Large intestine (tissue), 3 donors: ENCODE results near the gene CCHCR1. TPM values are rescaled to one million over a fixed set of nuclear protein-coding genes. Genes with fewer than 3 reads are reported as not detected.
"Not testable (repeated sequence)": the region's sequence is repeated elsewhere in the genome, so short reads cannot be mapped to it uniquely, and the experiment has no call there.

Source experiments
- DNase-seq, 2 donors: peaks; one replicate each; pipeline versions ENCODE4 v3.0.0 to v3.0.0-alpha.2; 2013
- H3K27ac ChIP-seq: one replicate; pipeline ENCODE4 v1.5.1; 2013; ENCODE audit warnings: low read length
- H3K27me3 ChIP-seq: 2 replicates; pipeline ENCODE4 v1.6.1; 2013; ENCODE audit warnings: low read length; ENCODE audit not compliant: control insufficient read depth, insufficient read depth
- H3K36me3 ChIP-seq: 2 replicates; pipeline ENCODE4 v1.6.1; 2013; ENCODE audit warnings: low read length; ENCODE audit not compliant: control insufficient read depth, insufficient read depth
- H3K4me1 ChIP-seq: one replicate; pipeline ENCODE4 v1.6.1; 2013; ENCODE audit warnings: low read length; ENCODE audit not compliant: control insufficient read depth, insufficient read depth
- H3K4me3 ChIP-seq: one replicate; pipeline ENCODE4 v1.5.1; 2013; ENCODE audit warnings: low read length
- H3K9me3 ChIP-seq: one replicate; pipeline ENCODE4 v1.6.1; 2013; ENCODE audit warnings: mild to moderate bottlenecking, low read depth, low read length, moderate library complexity; ENCODE audit not compliant: control insufficient read depth
- WGBS: methylation state at CpG from one replicate; pipeline ENCODE4 v1.1.5; 2013; ENCODE audit warnings: low lambda C conversion rate; ENCODE audit not compliant: insufficient coverage; 5-methylcytosine and 5-hydroxymethylcytosine counted together
- polyA plus RNA-seq: library from polyadenylated mRNA; unstranded; fragments of 120-200 nt; gene quantifications from one replicate; pipeline ENCODE4 v1.2.1, GENCODE V29; 2013

The CCHCR1 gene
- polyA plus RNA-seq, 1 donor = 17.4 TPM

- not testable (repeated sequence) for H3K27me3 ChIP-seq, H3K36me3 ChIP-seq, H3K9me3 ChIP-seq, DNase-seq, H3K4me1 ChIP-seq, H3K27ac ChIP-seq, H3K4me3 ChIP-seq
- WGBS = no CpG with 5 or more reads among the region's 41 CpGs
Observed at GRCh38 chr6:31195308-31195979, 37.8 kb upstream of the CCHCR1 start.

- whole genome bisulfite sequencing = no CpG with 5 or more reads among the region's 6 CpGs
- no peak overlapping the region for H3K27ac ChIP-seq
Observed at GRCh38 chr6:31194061-31194834, 36.6 kb upstream of the CCHCR1 start.

GRCh38 chr6:31193206-31193605 is 35.6 kb upstream of the CCHCR1 start:
- DNase-seq = no peak
- H3K36me3 ChIP-seq = no peaks in the 10 kb centered on the region
- no peak overlapping the region for H3K4me3 ChIP-seq
- no peaks in the 10 kb centered on the region for H3K9me3 ChIP-seq
- WGBS = no CpG with 5 or more reads among the region's 8 CpGs
- no peak overlapping the region for H3K27ac ChIP-seq
- no peaks in the 10 kb centered on the region for H3K27me3 ChIP-seq
- H3K4me1 ChIP-seq = no peaks in the 10 kb centered on the region

More at GRCh38 chr6:31194061-31194834, 36.6 kb upstream of the CCHCR1 start:
- no peak for DNase-seq
- Histone ChIP-seq H3K27me3 (no peaks in the 10 kb centered on the region), H3K36me3 (no peaks in the 10 kb centered on the region), H3K9me3 (no peaks in the 10 kb centered on the region), H3K4me3 (no peak overlapping the region), H3K4me1 (no peaks in the 10 kb centered on the region)

GRCh38 chr6:31192431-31193105 is 35.0 kb upstream of the CCHCR1 start:
- H3K4me3 ChIP-seq, H3K9me3 ChIP-seq, H3K27me3 ChIP-seq, H3K36me3 ChIP-seq, H3K27ac ChIP-seq, H3K4me1 ChIP-seq: not testable (repeated sequence)
- peak; percentile 38 to 47 for DNase-seq
- WGBS = no CpG with 5 or more reads among the region's 10 CpGs

GRCh38 chr6:31190488-31190887 is 32.9 kb upstream of the CCHCR1 start:
- no CpG with 5 or more reads among the region's 4 CpGs for WGBS
- Histone ChIP-seq H3K27ac (no peak overlapping the region), H3K4me3 (no peak overlapping the region), H3K36me3 (no peaks in the 10 kb centered on the region), H3K27me3 (no peaks in the 10 kb centered on the region), H3K4me1 (no peaks in the 10 kb centered on the region), H3K9me3 (no peaks in the 10 kb centered on the region)
- no peak for DNase-seq

- not testable (repeated sequence) for H3K27me3 ChIP-seq, H3K36me3 ChIP-seq, H3K9me3 ChIP-seq, DNase-seq, H3K27ac ChIP-seq, H3K4me1 ChIP-seq, H3K4me3 ChIP-seq
- no CpG with 5 or more reads among the region's 3 CpGs for WGBS
Observed at GRCh38 chr6:31189223-31189622, 31.6 kb upstream of the CCHCR1 start.

- Histone ChIP-seq H3K36me3 (no peaks in the 10 kb centered on the region), H3K27ac (no peak overlapping the region), H3K4me3 (no peak overlapping the region), H3K4me1 (no peaks in the 10 kb centered on the region), H3K9me3 (no peaks in the 10 kb centered on the region), H3K27me3 (no peaks in the 10 kb centered on the region)
- peak in 1 of 2 donors; percentile 53 for DNase-seq
- 0% methylated on average over 1 of the region's 5 CpGs for WGBS
Observed at GRCh38 chr6:31187780-31188194, 30.2 kb upstream of the CCHCR1 start.

- no peaks in the 10 kb centered on the region for H3K4me1 ChIP-seq
- no peak for DNase-seq
- H3K9me3 ChIP-seq = no peaks in the 10 kb centered on the region
- WGBS = 89% methylated on average over 3 of the region's 24 CpGs
- no peak overlapping the region for H3K4me3 ChIP-seq
- no peaks in the 10 kb centered on the region for H3K27me3 ChIP-seq
- H3K27ac ChIP-seq = no peak overlapping the region
- H3K36me3 ChIP-seq = no peaks in the 10 kb centered on the region
Observed at GRCh38 chr6:31186052-31186734, 28.6 kb upstream of the CCHCR1 start.

GRCh38 chr6:31185695-31186051 is 28.1 kb upstream of the CCHCR1 start:
- WGBS = no CpG with 5 or more reads among the region's 4 CpGs

GRCh38 chr6:31183859-31184258 is 26.3 kb upstream of the CCHCR1 start:
- H3K4me3 ChIP-seq, H3K9me3 ChIP-seq, H3K27me3 ChIP-seq, H3K4me1 ChIP-seq, DNase-seq, H3K27ac ChIP-seq, H3K36me3 ChIP-seq: not testable (repeated sequence)
- WGBS = no CpG with 5 or more reads among the region's 6 CpGs

More at GRCh38 chr6:31185695-31186051, 28.1 kb upstream of the CCHCR1 start:
- not testable (repeated sequence) for H3K36me3 ChIP-seq, H3K9me3 ChIP-seq, DNase-seq, H3K27ac ChIP-seq, H3K27me3 ChIP-seq, H3K4me1 ChIP-seq, H3K4me3 ChIP-seq
